Tibial nerve (tissue), 4 donors: Measurements from ENCODE around the gene CDK6. TPM values are rescaled to one million over a fixed set of nuclear protein-coding genes. Genes with fewer than 3 reads are reported as not detected.

Experiments used
- DNase-seq, 2 donors: peaks; one replicate each; pipeline ENCODE4 v3.0.0-alpha.2; 2019; ENCODE audit warnings: low spot score in 2 of 2
- H3K27ac ChIP-seq, 4 donors: fragments of 200-600 bp; sonication (generic) in 3 of 4; one replicate each; pipeline ENCODE4 v1.5.1; 2017 to 2019; ENCODE audit warnings: mild to moderate bottlenecking in 1 of 4
- H3K27me3 ChIP-seq, 2 donors: fragments of 200-600 bp; sonication (generic) in 1 of 2; one replicate each; pipeline versions ENCODE4 v1.5.1 to v1.6.0; 2017 to 2019
- H3K36me3 ChIP-seq, 3 donors: fragments of 200-600 bp; sonication (generic); one replicate each; pipeline ENCODE4 v1.5.1; 2018 to 2019
- H3K4me1 ChIP-seq, 4 donors: fragments of 200-600 bp; sonication (generic) in 3 of 4; one replicate each; pipeline ENCODE4 v1.5.1; 2017 to 2019
- H3K4me3 ChIP-seq, 4 donors: fragments of 200-600 bp; sonication (generic) in 3 of 4; one replicate each; pipeline ENCODE4 v1.5.1; 2017 to 2019; ENCODE audit warnings: mild to moderate bottlenecking in 1 of 4, moderate library complexity in 1 of 4
- H3K9me3 ChIP-seq, 4 donors: fragments of 200-600 bp; sonication (generic) in 3 of 4; one replicate each; pipeline ENCODE4 v1.5.1; 2017 to 2019
- CTCF ChIP-seq, 5 experiments: fragments of 200-600 bp in 3 of 5; fragments of 450-650 bp in 2 of 5; sonication (generic) in 3 of 5; IDR thresholded peaks; one replicate each; pipeline ENCODE4 v1.5.1; 2016 to 2019; ENCODE audit warnings: antibody characterized with exemption in 5 of 5, mild to moderate bottlenecking in 3 of 5, moderate library complexity in 2 of 5
- EP300 ChIP-seq, 2 donors: sonication (generic); formaldehyde crosslinking; IDR thresholded peaks; one replicate each; pipeline ENCODE4 v1.6.1; 2017; ENCODE audit warnings: antibody characterized with exemption in 2 of 2, mild to moderate bottlenecking in 1 of 2
- POLR2A ChIP-seq, 2 donors: fragments of 450-650 bp; IDR thresholded peaks; one replicate each; pipeline ENCODE4 v1.6.1; 2017; ENCODE audit warnings: antibody characterized with exemption in 2 of 2, mild to moderate bottlenecking in 2 of 2, moderate library complexity in 2 of 2
- WGBS, 2 donors: methylation state at CpG; one replicate each; pipeline ENCODE4 v1.1.5; 2018; 5-methylcytosine and 5-hydroxymethylcytosine counted together
- total RNA-seq, 4 donors: library from RNA; depleted of rRNA; stranded (reverse); fragments of >200 nt; gene quantifications; one replicate each; pipeline ENCODE4 v1.1.0, GENCODE V29; 2016

The CDK6 gene
- total RNA-seq, 4 donors from 2014 or later = 14.4 to 45.4 (median 26.6) TPM

GRCh38 chr7:92737706-92738105 lies 98.7 kb downstream of the CDK6 start:
- Histone ChIP-seq H3K27me3 (no peaks in the 10 kb centered on the region), H3K36me3 (no peaks in the 10 kb centered on the region), H3K27ac (no peak overlapping the region), H3K9me3 (no peaks in the 10 kb centered on the region), H3K4me3 (no peak overlapping the region), H3K4me1 (peaks cover 0 to 8% (median 0%) of the 10 kb centered on the region in 4 donors)
- TF ChIP-seq EP300 (IDR thresholded peaks at IDR 0.05) (no peak), POLR2A (IDR thresholded peaks at IDR 0.05) (no peak), CTCF (IDR thresholded peaks at IDR 0.05) (no peak)
- DNase-seq = no peak
- WGBS, 2 donors = 65 to 79% methylated on average over 1 of the region's 1 CpG

- Histone ChIP-seq H3K27ac (no peak overlapping the region), H3K4me3 (no peak overlapping the region), H3K36me3 (no peaks in the 10 kb centered on the region), H3K27me3 (no peaks in the 10 kb centered on the region), H3K4me1 (peaks cover 0 to 14% (median 0%) of the 10 kb centered on the region in 4 donors), H3K9me3 (no peaks in the 10 kb centered on the region)
- TF ChIP-seq POLR2A (IDR thresholded peaks at IDR 0.05) = no peak
- TF ChIP-seq CTCF (IDR thresholded peaks at IDR 0.05) = no peak
- TF ChIP-seq EP300 (IDR thresholded peaks at IDR 0.05) = no peak
- 95 to 97% methylated on average over 3 of the region's 3 CpGs for WGBS, 2 donors
- no peak for DNase-seq
Observed at GRCh38 chr7:92736870-92737269, 99.5 kb downstream of the CDK6 start.

- DNase-seq = no peak
- Histone ChIP-seq H3K4me1 (peaks cover 0 to 22% (median 2%) of the 10 kb centered on the region in 4 donors), H3K27ac (no peak overlapping the region), H3K36me3 (no peaks in the 10 kb centered on the region), H3K4me3 (no peak overlapping the region), H3K9me3 (no peaks in the 10 kb centered on the region), H3K27me3 (no peaks in the 10 kb centered on the region)
- TF ChIP-seq CTCF (IDR thresholded peaks at IDR 0.05) = no peak
- TF ChIP-seq POLR2A (IDR thresholded peaks at IDR 0.05) = no peak
- no peak for TF ChIP-seq EP300 (IDR thresholded peaks at IDR 0.05)
- WGBS, 2 donors = 60 to 65% methylated on average over 3 of the region's 3 CpGs
Observed at GRCh38 chr7:92735707-92736106, 100.7 kb downstream of the CDK6 start.

GRCh38 chr7:92732316-92733036 lies 103.9 kb downstream of the CDK6 start:
- Histone ChIP-seq H3K9me3 (no peaks in the 10 kb centered on the region), H3K4me1 (peaks cover 0 to 20% (median 2%) of the 10 kb centered on the region in 4 donors), H3K36me3 (no peaks in the 10 kb centered on the region), H3K4me3 (no peak overlapping the region), H3K27me3 (no peaks in the 10 kb centered on the region), H3K27ac (no peak overlapping the region)
- TF ChIP-seq POLR2A (IDR thresholded peaks at IDR 0.05) (no peak), EP300 (IDR thresholded peaks at IDR 0.05) (no peak), CTCF (IDR thresholded peaks at IDR 0.05) (no peak)
- no peak for DNase-seq
- 75 to 78% methylated on average over 4 of the region's 4 CpGs for WGBS, 2 donors

GRCh38 chr7:92731335-92732063 lies 104.9 kb downstream of the CDK6 start:
- Histone ChIP-seq H3K27me3 (no peaks in the 10 kb centered on the region), H3K4me1 (peaks cover 0 to 21% (median 2%) of the 10 kb centered on the region in 4 donors), H3K36me3 (no peaks in the 10 kb centered on the region), H3K4me3 (no peak overlapping the region), H3K9me3 (no peaks in the 10 kb centered on the region), H3K27ac (peak overlapping the region in 1 of 4 donors; percentile 18)
- DNase-seq = no peak
- 79 to 85% methylated on average over 2 of the region's 2 CpGs for WGBS, 2 donors
- TF ChIP-seq CTCF (IDR thresholded peaks at IDR 0.05) (no peak), EP300 (IDR thresholded peaks at IDR 0.05) (peak in 1 of 2 donors; percentile 59), POLR2A (IDR thresholded peaks at IDR 0.05) (no peak)
